ENCODE results near the gene FBXO38.

The FBXO38 gene

GRCh38 chr5:148372166-148372725 lies 11.5 kb upstream of the FBXO38 start:
- intact Hi-C loops (cut with micrococcal nuclease), result no loop called here
- Mint-ChIP-seq H3K4me1 (ENCODE audit: low read depth) (peaks cover 16% of the 10 kb centered on the region), H3K9me3 (peaks cover under 1% of the 10 kb centered on the region), H3K27ac (no peak overlapping the region), H3K4me3 (no peak overlapping the region), H3K27me3 (no peaks in the 10 kb centered on the region), H3K36me3 (ENCODE audit: low read depth) (no peaks in the 10 kb centered on the region)

GRCh38 chr5:148372893-148373292 lies 10.9 kb upstream of the FBXO38 start:
- no peaks in the 10 kb centered on the region for H3K27me3 Mint-ChIP-seq
- peaks cover 16% of the 10 kb centered on the region for H3K4me1 Mint-ChIP-seq (ENCODE audit: low read depth)
- H3K36me3 Mint-ChIP-seq (ENCODE audit: low read depth), result peaks cover 6% of the 10 kb centered on the region
- intact Hi-C loops (cut with micrococcal nuclease), result no loop called here
- H3K4me3 Mint-ChIP-seq, result no peak overlapping the region
- no peak overlapping the region for H3K27ac Mint-ChIP-seq
- peaks cover 7% of the 10 kb centered on the region for H3K9me3 Mint-ChIP-seq

- intact Hi-C loops (cut with micrococcal nuclease), result loop anchor here (1.0 kb wide), 1 partner anchor 196 kb away; no protein-coding TSS in a partner anchor
- H3K27me3 Mint-ChIP-seq, result no peaks in the 10 kb centered on the region
- peaks cover 16% of the 10 kb centered on the region for H3K4me1 Mint-ChIP-seq (ENCODE audit: low read depth)
- peaks cover 16% of the 10 kb centered on the region for H3K36me3 Mint-ChIP-seq (ENCODE audit: low read depth)
- no peak overlapping the region for H3K4me3 Mint-ChIP-seq
- H3K27ac Mint-ChIP-seq, result no peak overlapping the region
- peaks cover 20% of the 10 kb centered on the region for H3K9me3 Mint-ChIP-seq
These were observed 8.9 kb upstream of the FBXO38 start for GRCh38 chr5:148374690-148375360.

GRCh38 chr5:148376198-148376597 lies 7.6 kb upstream of the FBXO38 start:
- Mint-ChIP-seq H3K27ac (no peak overlapping the region), H3K4me1 (ENCODE audit: low read depth) (peaks cover 16% of the 10 kb centered on the region), H3K36me3 (ENCODE audit: low read depth) (peaks cover 16% of the 10 kb centered on the region), H3K27me3 (no peaks in the 10 kb centered on the region), H3K9me3 (peaks cover 20% of the 10 kb centered on the region), H3K4me3 (no peak overlapping the region)
- intact Hi-C loops (cut with micrococcal nuclease), result no loop called here

GRCh38 chr5:148378670-148379069 lies 5.1 kb upstream of the FBXO38 start:
- H3K36me3 Mint-ChIP-seq (ENCODE audit: low read depth), result peaks cover 19% of the 10 kb centered on the region
- intact Hi-C loops (cut with micrococcal nuclease), result no loop called here
- H3K4me1 Mint-ChIP-seq (ENCODE audit: low read depth), result peaks cover 6% of the 10 kb centered on the region

GRCh38 chr5:148379340-148379739 lies 4.4 kb upstream of the FBXO38 start:
- no peak overlapping the region for H3K4me3 Mint-ChIP-seq
- H3K27me3 Mint-ChIP-seq, result no peaks in the 10 kb centered on the region
- peaks cover 20% of the 10 kb centered on the region for H3K9me3 Mint-ChIP-seq
- peaks cover 26% of the 10 kb centered on the region for H3K36me3 Mint-ChIP-seq (ENCODE audit: low read depth)
- H3K4me1 Mint-ChIP-seq (ENCODE audit: low read depth), result peaks cover 9% of the 10 kb centered on the region
- intact Hi-C loops (cut with micrococcal nuclease), result no loop called here
- H3K27ac Mint-ChIP-seq, result no peak overlapping the region

More at GRCh38 chr5:148378670-148379069, 5.1 kb upstream of the FBXO38 start:
- no peak overlapping the region for H3K27ac Mint-ChIP-seq
- no peaks in the 10 kb centered on the region for H3K27me3 Mint-ChIP-seq
- no peak overlapping the region for H3K4me3 Mint-ChIP-seq
- peaks cover 20% of the 10 kb centered on the region for H3K9me3 Mint-ChIP-seq

GRCh38 chr5:148381906-148382305 lies 1.9 kb upstream of the FBXO38 start:
- Mint-ChIP-seq H3K9me3 (peaks cover 20% of the 10 kb centered on the region), H3K27me3 (no peaks in the 10 kb centered on the region), H3K36me3 (ENCODE audit: low read depth) (peaks cover 38% of the 10 kb centered on the region), H3K4me3 (no peak overlapping the region), H3K4me1 (ENCODE audit: low read depth) (peaks cover 27% of the 10 kb centered on the region), H3K27ac (no peak overlapping the region)
- intact Hi-C loops (cut with micrococcal nuclease), result loop anchor here (10.0 kb wide), 1 partner anchor 353 kb away; no protein-coding TSS in a partner anchor

GRCh38 chr5:148382961-148383360 lies 797 bp upstream of the FBXO38 start:
- Mint-ChIP-seq H3K9me3 (peaks cover 13% of the 10 kb centered on the region), H3K4me1 (ENCODE audit: low read depth) (peaks cover 36% of the 10 kb centered on the region), H3K27me3 (no peaks in the 10 kb centered on the region), H3K36me3 (ENCODE audit: low read depth) (peaks cover 39% of the 10 kb centered on the region), H3K4me3 (peak overlapping the region; percentile 81), H3K27ac (peak overlapping the region; percentile 93)
- intact Hi-C loops (cut with micrococcal nuclease), result loop anchor here (10.0 kb wide), 1 partner anchor 352 kb away; no protein-coding TSS in a partner anchor

GRCh38 chr5:148384380-148384737 lies 601 bp downstream of the FBXO38 start:
- Mint-ChIP-seq H3K36me3 (ENCODE audit: low read depth) (peaks cover 35% of the 10 kb centered on the region), H3K9me3 (no peaks in the 10 kb centered on the region), H3K4me3 (peak overlapping the region; percentile 81), H3K27ac (peak overlapping the region; percentile 93), H3K4me1 (ENCODE audit: low read depth) (peaks cover 45% of the 10 kb centered on the region), H3K27me3 (no peaks in the 10 kb centered on the region)
- intact Hi-C loops (cut with micrococcal nuclease), result loop anchor here (10.0 kb wide), 1 partner anchor 350 kb away; no protein-coding TSS in a partner anchor

GRCh38 chr5:148385094-148385493 lies 1.3 kb downstream of the FBXO38 start:
- Mint-ChIP-seq H3K4me3 (peak overlapping the region; percentile 81), H3K9me3 (no peaks in the 10 kb centered on the region), H3K36me3 (ENCODE audit: low read depth) (peaks cover 35% of the 10 kb centered on the region), H3K4me1 (ENCODE audit: low read depth) (peaks cover 45% of the 10 kb centered on the region), H3K27me3 (no peaks in the 10 kb centered on the region), H3K27ac (no peak overlapping the region)
- intact Hi-C loops (cut with micrococcal nuclease), result loop anchor here (10.0 kb wide), 1 partner anchor 350 kb away; no protein-coding TSS in a partner anchor

- Mint-ChIP-seq H3K27ac (peak overlapping the region; percentile 7), H3K9me3 (no peaks in the 10 kb centered on the region), H3K36me3 (ENCODE audit: low read depth) (peaks cover 35% of the 10 kb centered on the region), H3K4me1 (ENCODE audit: low read depth) (peaks cover 45% of the 10 kb centered on the region), H3K27me3 (no peaks in the 10 kb centered on the region), H3K4me3 (no peak overlapping the region)
- intact Hi-C loops (cut with micrococcal nuclease), result loop anchor here (10.0 kb wide), 1 partner anchor 349 kb away; no protein-coding TSS in a partner anchor
These were observed 2.3 kb downstream of the FBXO38 start for GRCh38 chr5:148386041-148386440.

GRCh38 chr5:148387325-148387724 lies 3.6 kb downstream of the FBXO38 start:
- H3K36me3 Mint-ChIP-seq (ENCODE audit: low read depth), result peaks cover 38% of the 10 kb centered on the region
- no peak overlapping the region for H3K27ac Mint-ChIP-seq
- intact Hi-C loops (cut with micrococcal nuclease), result loop anchor here (10.0 kb wide), 1 partner anchor 347 kb away; no protein-coding TSS in a partner anchor

GRCh38 chr5:148388696-148389095 lies 4.9 kb downstream of the FBXO38 start:
- H3K27me3 Mint-ChIP-seq, result no peaks in the 10 kb centered on the region
- H3K36me3 Mint-ChIP-seq (ENCODE audit: low read depth), result peaks cover 41% of the 10 kb centered on the region
- intact Hi-C loops (cut with micrococcal nuclease), result loop anchor here (10.0 kb wide), 1 partner anchor 346 kb away; no protein-coding TSS in a partner anchor
- no peak overlapping the region for H3K4me3 Mint-ChIP-seq
- H3K4me1 Mint-ChIP-seq (ENCODE audit: low read depth), result peaks cover 58% of the 10 kb centered on the region
- no peak overlapping the region for H3K27ac Mint-ChIP-seq
- H3K9me3 Mint-ChIP-seq, result no peaks in the 10 kb centered on the region

More at GRCh38 chr5:148387325-148387724, 3.6 kb downstream of the FBXO38 start:
- Mint-ChIP-seq H3K9me3 (no peaks in the 10 kb centered on the region), H3K4me3 (no peak overlapping the region), H3K27me3 (no peaks in the 10 kb centered on the region), H3K4me1 (ENCODE audit: low read depth) (peaks cover 48% of the 10 kb centered on the region)

- H3K36me3 Mint-ChIP-seq (ENCODE audit: low read depth), result peaks cover 32% of the 10 kb centered on the region
- H3K4me1 Mint-ChIP-seq (ENCODE audit: low read depth), result peaks cover 44% of the 10 kb centered on the region
- no peaks in the 10 kb centered on the region for H3K9me3 Mint-ChIP-seq
- intact Hi-C loops (cut with micrococcal nuclease), result no loop called here
- no peak overlapping the region for H3K27ac Mint-ChIP-seq
- no peaks in the 10 kb centered on the region for H3K27me3 Mint-ChIP-seq
- H3K4me3 Mint-ChIP-seq, result no peak overlapping the region
These were observed 7.2 kb downstream of the FBXO38 start for GRCh38 chr5:148390914-148391313.

All from dendritic cell treated with granulocyte-macrophage colony-stimulating factor and Interleukin-4, amounts not matched to agents 40 ng/mL and 50 ng/mL, for 4 days (primary cell).